ENCODE results near the gene KHNYN. TPM values are rescaled to one million over a fixed set of nuclear protein-coding genes. Genes with fewer than 3 reads are reported as not detected.

Gene KHNYN
- total and polyA plus RNA-seq, 4 donors: 19.4 to 38.3 (median 23.0) TPM

DNA sequence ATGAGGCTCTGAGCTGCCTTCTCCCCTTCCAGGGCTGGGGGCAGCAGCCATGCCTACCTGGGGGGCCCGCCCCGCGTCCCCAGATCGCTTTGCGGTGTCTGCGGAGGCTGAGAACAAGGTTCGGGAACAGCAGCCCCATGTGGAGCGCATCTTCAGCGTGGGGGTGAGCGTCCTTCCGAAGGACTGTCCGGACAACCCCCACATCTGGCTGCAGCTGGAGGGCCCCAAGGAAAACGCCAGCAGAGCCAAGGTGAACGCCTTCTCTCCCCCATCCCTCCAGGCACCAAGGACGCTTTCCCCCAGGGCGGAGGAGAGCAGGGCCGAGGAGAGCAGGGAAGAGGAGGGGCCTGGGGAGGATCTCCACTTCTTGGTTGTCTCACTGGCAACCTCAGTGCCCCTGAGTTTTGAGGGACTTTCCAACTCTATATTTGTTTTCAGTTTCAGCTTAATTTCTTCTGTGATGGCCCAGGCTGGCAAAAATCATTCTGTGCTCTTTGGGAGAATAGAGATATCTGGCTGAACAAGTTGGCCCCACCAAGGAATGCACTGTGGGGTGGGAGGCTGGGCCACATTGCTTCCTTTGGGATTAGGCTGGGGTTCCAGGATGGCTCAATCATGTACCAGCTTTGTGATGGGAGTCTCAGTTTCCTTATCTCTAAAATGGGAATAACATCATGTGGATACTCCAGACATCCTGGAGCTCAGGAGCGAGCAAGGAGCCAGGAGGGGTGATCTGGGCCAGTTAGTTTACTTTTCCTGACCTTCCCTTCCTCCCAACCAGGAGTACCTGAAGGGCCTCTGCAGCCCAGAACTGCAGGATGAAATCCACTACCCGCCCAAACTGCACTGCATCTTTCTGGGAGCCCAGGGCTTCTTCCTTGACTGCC lies 1.2 kb downstream of the KHNYN start:
- Histone ChIP-seq H3K27me3 (ENCODE audit: control insufficient read depth, insufficient read depth, low read length) (peaks cover 4% of the 10 kb centered on the region), H3K9me3 (ENCODE audit: control insufficient read depth, insufficient read depth, low read length) (no peaks in the 10 kb centered on the region), H3K36me3 (ENCODE audit: control insufficient read depth, insufficient read depth, low read length) (peaks cover 25% of the 10 kb centered on the region), H3K27ac (ENCODE audit: low read depth, low read length) (peak overlapping the region; percentile 91), H3K4me1 (ENCODE audit: control insufficient read depth, insufficient read depth, low read length) (peaks cover 39% of the 10 kb centered on the region), H3K4me3 (ENCODE audit: low read depth, low read length) (peak overlapping the region; percentile 83)
- no peak for DNase-seq (ENCODE audit: low read depth in 4 of 6, low spot score in 6 of 6)
- WGBS (ENCODE audit: insufficient coverage): 43% methylated on average over 12 of the region's 19 CpGs

GRCh38 chr14:24431569-24432258 lies 2.0 kb downstream of the KHNYN start:
- peaks cover 30% of the 10 kb centered on the region for H3K36me3 ChIP-seq (ENCODE audit: control insufficient read depth, insufficient read depth, low read length)

GRCh38 chr14:24432259-24433131 lies 2.7 kb downstream of the KHNYN start:
- peaks cover 36% of the 10 kb centered on the region for H3K36me3 ChIP-seq (ENCODE audit: control insufficient read depth, insufficient read depth, low read length)
- peaks cover 4% of the 10 kb centered on the region for H3K27me3 ChIP-seq (ENCODE audit: control insufficient read depth, insufficient read depth, low read length)
- no peaks in the 10 kb centered on the region for H3K9me3 ChIP-seq (ENCODE audit: control insufficient read depth, insufficient read depth, low read length)
- no peak overlapping the region for H3K27ac ChIP-seq (ENCODE audit: low read depth, low read length)
- H3K4me3 ChIP-seq (ENCODE audit: low read depth, low read length): no peak overlapping the region
- H3K4me1 ChIP-seq (ENCODE audit: control insufficient read depth, insufficient read depth, low read length): peaks cover 47% of the 10 kb centered on the region
- WGBS (ENCODE audit: insufficient coverage): 91% methylated on average over 18 of the region's 24 CpGs
- DNase-seq (ENCODE audit: low read depth in 4 of 6, low spot score in 6 of 6): no peak

More at GRCh38 chr14:24431569-24432258, 2.0 kb downstream of the KHNYN start:
- WGBS (ENCODE audit: insufficient coverage): 45% methylated on average over 15 of the region's 15 CpGs
- Histone ChIP-seq H3K4me3 (ENCODE audit: low read depth, low read length) (no peak overlapping the region), H3K4me1 (ENCODE audit: control insufficient read depth, insufficient read depth, low read length) (peaks cover 43% of the 10 kb centered on the region), H3K27me3 (ENCODE audit: control insufficient read depth, insufficient read depth, low read length) (peaks cover 4% of the 10 kb centered on the region), H3K9me3 (ENCODE audit: control insufficient read depth, insufficient read depth, low read length) (no peaks in the 10 kb centered on the region), H3K27ac (ENCODE audit: low read depth, low read length) (no peak overlapping the region)
- DNase-seq (ENCODE audit: low read depth in 4 of 6, low spot score in 6 of 6): peak in 5 of 6 donors; percentile 36 to 91 (median 63)

DNA sequence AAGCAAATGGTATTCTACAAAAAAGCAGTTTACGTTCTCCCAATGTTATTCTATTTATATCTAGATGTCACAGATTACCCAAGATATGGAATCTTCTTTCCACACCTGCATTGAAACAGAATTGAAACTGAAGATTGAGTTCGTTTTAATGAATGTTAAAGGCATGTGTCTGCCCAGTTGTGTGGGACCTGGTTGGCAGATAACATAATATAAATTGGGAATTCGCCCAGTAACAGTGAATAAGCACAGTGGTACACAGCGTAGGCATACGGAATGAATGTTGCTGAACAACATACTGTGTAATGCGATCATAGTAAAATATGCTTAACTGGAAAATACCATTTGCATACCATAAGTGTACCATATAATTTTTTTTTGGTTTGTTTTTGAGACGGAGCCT lies 4.3 kb downstream of the KHNYN start:
- H3K9me3 ChIP-seq (ENCODE audit: control insufficient read depth, insufficient read depth, low read length): no peaks in the 10 kb centered on the region
- no peak overlapping the region for H3K4me3 ChIP-seq (ENCODE audit: low read depth, low read length)
- H3K4me1 ChIP-seq (ENCODE audit: control insufficient read depth, insufficient read depth, low read length): peaks cover 42% of the 10 kb centered on the region
- H3K27ac ChIP-seq (ENCODE audit: low read depth, low read length): no peak overlapping the region
- H3K36me3 ChIP-seq (ENCODE audit: control insufficient read depth, insufficient read depth, low read length): peaks cover 45% of the 10 kb centered on the region
- H3K27me3 ChIP-seq (ENCODE audit: control insufficient read depth, insufficient read depth, low read length): peaks cover 2% of the 10 kb centered on the region
- WGBS (ENCODE audit: insufficient coverage): 64% methylated on average over 2 of the region's 7 CpGs
- DNase-seq (ENCODE audit: low read depth in 4 of 6, low spot score in 6 of 6): no peak

- H3K4me1 ChIP-seq (ENCODE audit: control insufficient read depth, insufficient read depth, low read length): peaks cover 36% of the 10 kb centered on the region
- no peaks in the 10 kb centered on the region for H3K9me3 ChIP-seq (ENCODE audit: control insufficient read depth, insufficient read depth, low read length)
- DNase-seq (ENCODE audit: low read depth in 4 of 6, low spot score in 6 of 6): no peak
- H3K4me3 ChIP-seq (ENCODE audit: low read depth, low read length): no peak overlapping the region
- H3K27ac ChIP-seq (ENCODE audit: low read depth, low read length): no peak overlapping the region
- WGBS (ENCODE audit: insufficient coverage): 72% methylated on average over 2 of the region's 3 CpGs
- H3K36me3 ChIP-seq (ENCODE audit: control insufficient read depth, insufficient read depth, low read length): peaks cover 49% of the 10 kb centered on the region
- H3K27me3 ChIP-seq (ENCODE audit: control insufficient read depth, insufficient read depth, low read length): no peaks in the 10 kb centered on the region
Observed at GRCh38 chr14:24434676-24435075, 4.9 kb downstream of the KHNYN start.

DNA sequence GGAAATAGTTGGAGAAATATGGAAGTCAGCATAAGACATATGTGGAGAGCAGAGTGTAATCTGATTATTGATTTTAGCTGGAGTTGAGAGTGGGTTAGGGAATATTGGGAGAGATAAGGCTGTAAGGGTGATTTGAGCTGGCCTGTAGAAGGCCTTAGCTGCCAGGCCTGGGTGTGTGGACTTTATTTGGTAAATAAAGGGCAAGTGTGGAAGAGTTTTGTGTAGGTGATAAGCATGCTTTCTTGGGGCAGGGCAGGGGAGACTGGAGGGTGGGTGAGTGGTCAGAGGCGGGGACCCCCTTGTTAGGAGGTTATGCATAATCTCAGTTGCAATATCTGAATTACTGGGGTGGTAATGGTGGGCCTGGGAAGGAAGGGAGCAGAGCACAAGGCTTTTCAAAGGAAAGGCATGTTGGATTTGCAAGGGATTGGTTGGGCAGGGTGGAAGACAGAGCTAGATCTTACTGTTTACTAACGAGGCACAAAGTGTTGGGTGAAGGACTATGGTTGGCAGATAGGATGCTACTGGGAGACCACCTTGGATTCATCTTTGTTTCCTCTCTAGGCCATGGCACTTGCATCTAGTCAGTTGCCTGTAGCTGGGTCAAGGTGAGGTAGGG lies 5.5 kb downstream of the KHNYN start:
- Histone ChIP-seq H3K27me3 (ENCODE audit: control insufficient read depth, insufficient read depth, low read length) (no peaks in the 10 kb centered on the region), H3K4me1 (ENCODE audit: control insufficient read depth, insufficient read depth, low read length) (peaks cover 36% of the 10 kb centered on the region), H3K27ac (ENCODE audit: low read depth, low read length) (no peak overlapping the region), H3K9me3 (ENCODE audit: control insufficient read depth, insufficient read depth, low read length) (no peaks in the 10 kb centered on the region), H3K36me3 (ENCODE audit: control insufficient read depth, insufficient read depth, low read length) (peaks cover 55% of the 10 kb centered on the region), H3K4me3 (ENCODE audit: low read depth, low read length) (no peak overlapping the region)
- no peak for DNase-seq (ENCODE audit: low read depth in 4 of 6, low spot score in 6 of 6)
- 100% methylated on average over 2 of the region's 2 CpGs for WGBS (ENCODE audit: insufficient coverage)

DNA sequence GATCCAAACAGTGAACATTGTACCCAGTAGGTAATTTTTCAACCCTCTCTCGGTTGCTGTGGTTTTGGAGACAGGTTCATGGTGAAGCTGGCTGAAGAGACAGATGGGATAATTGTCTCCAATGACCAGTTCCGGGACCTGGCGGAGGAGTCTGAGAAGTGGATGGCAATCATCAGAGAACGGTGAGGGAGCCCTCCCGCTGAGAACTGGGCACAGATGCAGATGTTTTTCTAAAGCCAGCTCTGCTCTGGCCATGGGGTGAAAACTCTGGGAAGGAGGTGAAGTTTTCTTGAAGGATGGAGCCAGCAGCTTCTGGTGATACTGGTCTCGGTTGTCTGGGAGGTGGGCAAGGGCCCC lies 6.2 kb downstream of the KHNYN start:
- no peak for DNase-seq (ENCODE audit: low read depth in 4 of 6, low spot score in 6 of 6)
- Histone ChIP-seq H3K27ac (ENCODE audit: low read depth, low read length) (peak overlapping the region; percentile 64), H3K9me3 (ENCODE audit: control insufficient read depth, insufficient read depth, low read length) (no peaks in the 10 kb centered on the region), H3K4me1 (ENCODE audit: control insufficient read depth, insufficient read depth, low read length) (peaks cover 36% of the 10 kb centered on the region), H3K4me3 (ENCODE audit: low read depth, low read length) (no peak overlapping the region), H3K27me3 (ENCODE audit: control insufficient read depth, insufficient read depth, low read length) (no peaks in the 10 kb centered on the region), H3K36me3 (ENCODE audit: control insufficient read depth, insufficient read depth, low read length) (peaks cover 57% of the 10 kb centered on the region)
- 58% methylated on average over 6 of the region's 6 CpGs for WGBS (ENCODE audit: insufficient coverage)

DNA sequence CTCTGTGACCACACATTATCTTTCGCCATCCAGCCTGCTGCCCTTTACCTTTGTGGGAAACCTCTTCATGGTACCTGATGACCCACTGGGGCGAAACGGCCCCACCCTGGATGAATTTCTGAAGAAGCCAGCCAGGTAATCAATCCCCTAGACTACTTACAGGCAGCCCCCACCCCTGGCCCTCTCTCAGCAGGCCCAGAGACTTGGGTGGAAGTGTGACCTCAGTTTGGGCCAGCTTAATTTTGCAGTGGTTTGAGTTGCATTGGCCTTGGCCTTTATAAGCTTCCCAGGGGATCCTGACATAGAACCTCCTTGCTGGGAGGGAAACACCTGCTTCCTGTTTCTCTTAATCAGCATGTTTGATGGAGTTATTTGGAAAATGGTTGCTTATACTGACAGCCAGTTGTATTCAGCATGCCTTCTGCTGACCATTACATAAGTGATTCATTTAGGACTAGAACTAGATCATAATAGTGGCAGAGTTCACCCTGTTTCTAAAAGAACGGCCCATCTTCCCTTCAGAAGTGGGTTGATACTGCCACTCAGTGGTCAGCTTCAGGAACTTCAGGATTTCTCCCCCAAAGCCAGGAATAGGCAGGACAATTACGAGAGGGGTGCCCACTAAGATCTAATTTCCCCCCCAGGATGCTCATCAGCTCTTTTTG lies 6.7 kb downstream of the KHNYN start:
- Histone ChIP-seq H3K27me3 (ENCODE audit: control insufficient read depth, insufficient read depth, low read length) (no peaks in the 10 kb centered on the region), H3K9me3 (ENCODE audit: control insufficient read depth, insufficient read depth, low read length) (no peaks in the 10 kb centered on the region), H3K36me3 (ENCODE audit: control insufficient read depth, insufficient read depth, low read length) (peaks cover 55% of the 10 kb centered on the region), H3K4me3 (ENCODE audit: low read depth, low read length) (no peak overlapping the region), H3K4me1 (ENCODE audit: control insufficient read depth, insufficient read depth, low read length) (peaks cover 32% of the 10 kb centered on the region), H3K27ac (ENCODE audit: low read depth, low read length) (peak overlapping the region; percentile 64)
- 0% methylated on average over 1 of the region's 5 CpGs for WGBS (ENCODE audit: insufficient coverage)
- DNase-seq (ENCODE audit: low read depth in 4 of 6, low spot score in 6 of 6): peak in 5 of 6 donors; percentile 48 to 91 (median 54)

Data from spinal cord (tissue), 10 donors.